Smooth muscle cell (in vitro differentiated cells): ENCODE data around the gene CDK14. TPM values are rescaled to one million over a fixed set of nuclear protein-coding genes. Genes with fewer than 3 reads are reported as not detected.

ENCODE experiments used
- DNase-seq: peaks from one replicate; lab custom pipeline; 2025; ENCODE audit not compliant: unreplicated experiment; lab: John Stamatoyannopoulos, UW
- H2AFZ ChIP-seq: fragments of 200-600 bp; sonication (generic); 2 replicates; pipeline ENCODE4 v1.6.0; 2016; ENCODE audit warnings: antibody characterized with exemption, low read depth, mild to moderate bottlenecking
- H3F3A ChIP-seq: fragments of 200-600 bp; sonication (generic); 2 replicates; pipeline ENCODE4 v1.6.0; 2017; ENCODE audit warnings: antibody characterized with exemption, low read depth
- H3K27ac ChIP-seq: fragments of 200-600 bp; sonication (generic); 2 replicates; pipeline ENCODE4 v1.5.1; 2016; ENCODE audit warnings: low read depth, mild to moderate bottlenecking
- H3K27me3 ChIP-seq: fragments of 200-600 bp; sonication (generic); 2 replicates; pipeline ENCODE4 v1.6.1; 2016; ENCODE audit warnings: low read depth, mild to moderate bottlenecking
- H3K36me3 ChIP-seq: fragments of 200-600 bp; sonication (generic); 2 replicates; pipeline ENCODE4 v1.5.1; 2016; ENCODE audit warnings: low read depth
- H3K4me1 ChIP-seq: fragments of 200-600 bp; sonication (generic); 2 replicates; pipeline ENCODE4 v1.5.1; 2016; ENCODE audit warnings: low read depth
- H3K4me2 ChIP-seq: fragments of 200-600 bp; sonication (generic); 2 replicates; pipeline ENCODE4 v1.6.0; 2016; ENCODE audit warnings: mild to moderate bottlenecking
- H3K4me3 ChIP-seq: fragments of 200-600 bp; sonication (generic); 2 replicates; pipeline ENCODE4 v1.5.1; 2016; ENCODE audit warnings: mild to moderate bottlenecking
- H3K79me2 ChIP-seq: fragments of 200-600 bp; sonication (generic); 2 replicates; pipeline ENCODE4 v1.6.0; 2016; ENCODE audit warnings: low read depth, mild to moderate bottlenecking
- H3K9ac ChIP-seq: fragments of 200-600 bp; sonication (generic); 2 replicates; pipeline ENCODE4 v1.6.0; 2016; ENCODE audit warnings: low read depth
- H3K9me3 ChIP-seq: fragments of 200-600 bp; sonication (generic); replicated peaks from 2 replicates; pipeline ENCODE4 v1.5.1; 2016; ENCODE audit warnings: low read depth
- H4K20me1 ChIP-seq: fragments of 200-600 bp; sonication (generic); 2 replicates; pipeline ENCODE4 v1.6.0; 2016; ENCODE audit warnings: low read depth
- CTCF ChIP-seq: fragments of 200-600 bp; sonication (generic); IDR thresholded peaks from 2 replicates; pipeline ENCODE4 v1.5.1; 2017; ENCODE audit warnings: borderline replicate concordance, mild to moderate bottlenecking, antibody characterized with exemption; ENCODE audit not compliant: insufficient read depth, poor library complexity, severe bottlenecking
- WGBS: methylation state at CpG from one replicate; pipeline ENCODE4 v1.1.7; 2016; ENCODE audit warnings: low lambda C conversion rate; 5-methylcytosine and 5-hydroxymethylcytosine counted together
- polyA plus RNA-seq: library from polyadenylated mRNA; unstranded; fragments of >200 nt; fragmentation: Nextera tagmentation; extraction: Ambion mirVana; gene quantifications from 2 replicates; pipeline ENCODE4 v1.2.1, GENCODE V29; 2016
- total RNA-seq: library from RNA; depleted of rRNA; stranded (reverse); fragments of >200 nt; gene quantifications from 2 replicates; pipeline ENCODE4 v1.2.3, GENCODE V29; 2014

CDK14 gene
- total and polyA plus RNA-seq, 2 experiments from 2014 or later: 4.1 to 5.3 TPM

GRCh38 chr7:90835861-90836260, 239.7 kb downstream of the CDK14 start:
- Histone ChIP-seq H3K27ac (no peak overlapping the region), H3K9ac (no peak overlapping the region), H3K4me1 (peaks cover 4% of the 10 kb centered on the region), H3K4me2 (no peak overlapping the region), H3K9me3 (no peaks in the 10 kb centered on the region), H3K36me3 (no peaks in the 10 kb centered on the region), H3F3A (no peaks in the 10 kb centered on the region), H3K79me2 (no peaks in the 10 kb centered on the region), H3K27me3 (no peaks in the 10 kb centered on the region), H4K20me1 (no peaks in the 10 kb centered on the region), H2AFZ (no peak overlapping the region), H3K4me3 (no peak overlapping the region)
- no peak for TF ChIP-seq CTCF
- WGBS: 92% methylated on average over 1 of the region's 1 CpG
- DNase-seq: no peak

GRCh38 chr7:90836937-90837336, 240.8 kb downstream of the CDK14 start:
- no peak for TF ChIP-seq CTCF
- WGBS: 89% methylated on average over 2 of the region's 2 CpGs
- Histone ChIP-seq H3K27ac (no peak overlapping the region), H3K36me3 (no peaks in the 10 kb centered on the region), H3K27me3 (no peaks in the 10 kb centered on the region), H2AFZ (no peak overlapping the region), H3K4me1 (peaks cover 4% of the 10 kb centered on the region), H4K20me1 (no peaks in the 10 kb centered on the region), H3F3A (no peaks in the 10 kb centered on the region), H3K4me2 (no peak overlapping the region), H3K9ac (no peak overlapping the region), H3K4me3 (no peak overlapping the region), H3K79me2 (no peaks in the 10 kb centered on the region), H3K9me3 (no peaks in the 10 kb centered on the region)
- no peak for DNase-seq

- TF ChIP-seq CTCF: no peak
- 98% methylated on average over 8 of the region's 8 CpGs for WGBS
- Histone ChIP-seq H3K27ac (no peak overlapping the region), H3K9me3 (no peaks in the 10 kb centered on the region), H3K79me2 (no peaks in the 10 kb centered on the region), H3K27me3 (no peaks in the 10 kb centered on the region), H3F3A (no peaks in the 10 kb centered on the region), H3K9ac (no peak overlapping the region), H3K4me3 (no peak overlapping the region), H2AFZ (no peak overlapping the region), H3K4me1 (peaks cover 4% of the 10 kb centered on the region), H3K4me2 (no peak overlapping the region), H4K20me1 (no peaks in the 10 kb centered on the region), H3K36me3 (no peaks in the 10 kb centered on the region)
- DNase-seq: no peak
Observed at GRCh38 chr7:90838799-90839198, 242.7 kb downstream of the CDK14 start.

GRCh38 chr7:90839316-90839715, 243.2 kb downstream of the CDK14 start:
- no peaks in the 10 kb centered on the region for H3K79me2 ChIP-seq
- no peaks in the 10 kb centered on the region for H4K20me1 ChIP-seq
- no peaks in the 10 kb centered on the region for H3K27me3 ChIP-seq
- H3K9ac ChIP-seq: no peak overlapping the region
- no peaks in the 10 kb centered on the region for H3K9me3 ChIP-seq
- 100% methylated on average over 1 of the region's 1 CpG for WGBS
- no peaks in the 10 kb centered on the region for H3F3A ChIP-seq
- peaks cover 4% of the 10 kb centered on the region for H3K4me1 ChIP-seq
- DNase-seq: no peak
- H3K4me2 ChIP-seq: no peak overlapping the region
- TF ChIP-seq CTCF: no peak
- no peak overlapping the region for H3K4me3 ChIP-seq
- no peaks in the 10 kb centered on the region for H3K36me3 ChIP-seq
- no peak overlapping the region for H3K27ac ChIP-seq
- H2AFZ ChIP-seq: no peak overlapping the region
